ENCODE data around the gene APBA1. TPM values are rescaled to one million over a fixed set of nuclear protein-coding genes. Genes with fewer than 3 reads are reported as not detected.
A peak's percentile ranks its signal among the peaks of the same experiment; 100 is the strongest.

APBA1 gene
- total RNA-seq, 1 donor from 2014 or later = 4.9 TPM

DNA sequence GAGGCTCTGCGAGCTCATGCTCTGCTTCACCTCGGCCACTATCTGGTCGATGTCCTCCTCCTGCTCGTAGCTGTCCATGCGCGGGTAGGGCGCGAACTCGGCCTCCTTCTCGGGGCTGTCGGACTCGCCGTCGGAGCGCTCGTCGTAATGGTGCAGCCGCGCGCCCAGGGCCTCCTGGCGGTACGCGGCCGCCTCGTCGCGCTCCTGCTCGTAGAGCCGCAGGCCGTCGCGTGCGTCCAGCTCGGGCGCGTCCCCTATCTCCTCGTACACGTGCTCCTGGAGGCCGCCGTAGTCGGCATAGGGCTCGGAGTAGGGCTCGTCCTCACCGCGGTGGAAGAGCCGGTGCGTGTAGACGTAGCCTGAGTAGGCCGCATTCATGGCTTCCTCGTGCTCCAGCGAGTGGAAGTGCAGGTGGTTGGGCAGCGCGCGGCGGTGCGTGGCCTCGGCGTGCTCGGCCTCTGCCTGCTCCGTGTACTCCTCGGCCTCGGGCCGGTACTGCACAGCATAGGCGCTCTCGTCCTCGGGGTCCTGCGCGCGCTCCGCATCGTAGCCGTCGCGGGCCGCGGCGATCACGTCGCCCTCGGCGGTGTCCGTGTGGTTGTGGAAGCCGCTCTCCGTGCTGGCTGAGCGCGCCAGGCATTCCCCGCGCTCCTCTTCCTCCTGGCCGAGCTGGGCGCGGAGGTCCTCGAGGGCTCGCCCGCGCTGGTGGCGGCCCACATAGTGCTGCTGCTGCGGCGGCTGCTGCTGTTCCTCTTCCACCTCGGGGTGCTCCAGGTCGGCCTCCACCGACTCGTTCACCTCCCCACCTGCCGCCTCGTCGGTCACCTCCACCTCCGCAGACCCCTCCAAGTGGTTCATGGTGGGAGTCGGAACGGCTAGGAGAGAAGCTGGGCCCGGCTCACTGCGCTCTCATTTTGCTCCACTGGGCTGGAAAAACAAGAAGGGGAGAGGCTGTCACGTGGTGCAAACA lies 155.5 kb downstream of the APBA1 start:
- DNase-seq = no peak

DNA sequence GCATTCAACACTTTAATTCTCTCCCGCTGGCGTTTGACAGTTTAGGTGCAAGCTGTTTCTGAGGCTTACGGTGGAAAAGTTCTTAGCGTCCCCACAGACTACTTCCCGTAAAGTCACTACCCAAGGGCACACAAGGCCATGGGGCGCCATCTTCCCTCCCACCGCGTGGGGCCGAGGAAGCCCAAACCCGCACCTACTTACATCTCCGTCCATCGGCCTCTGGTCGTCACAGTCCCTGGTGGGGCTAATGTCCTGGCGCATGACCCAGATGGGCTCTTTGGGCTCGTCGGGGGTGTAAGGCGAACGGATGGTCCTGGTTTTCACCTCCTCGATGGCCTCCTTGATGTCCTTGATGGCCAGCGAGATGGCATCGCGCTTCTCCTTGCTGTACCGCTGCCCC lies 156.4 kb downstream of the APBA1 start:
- no peak for DNase-seq

DNA sequence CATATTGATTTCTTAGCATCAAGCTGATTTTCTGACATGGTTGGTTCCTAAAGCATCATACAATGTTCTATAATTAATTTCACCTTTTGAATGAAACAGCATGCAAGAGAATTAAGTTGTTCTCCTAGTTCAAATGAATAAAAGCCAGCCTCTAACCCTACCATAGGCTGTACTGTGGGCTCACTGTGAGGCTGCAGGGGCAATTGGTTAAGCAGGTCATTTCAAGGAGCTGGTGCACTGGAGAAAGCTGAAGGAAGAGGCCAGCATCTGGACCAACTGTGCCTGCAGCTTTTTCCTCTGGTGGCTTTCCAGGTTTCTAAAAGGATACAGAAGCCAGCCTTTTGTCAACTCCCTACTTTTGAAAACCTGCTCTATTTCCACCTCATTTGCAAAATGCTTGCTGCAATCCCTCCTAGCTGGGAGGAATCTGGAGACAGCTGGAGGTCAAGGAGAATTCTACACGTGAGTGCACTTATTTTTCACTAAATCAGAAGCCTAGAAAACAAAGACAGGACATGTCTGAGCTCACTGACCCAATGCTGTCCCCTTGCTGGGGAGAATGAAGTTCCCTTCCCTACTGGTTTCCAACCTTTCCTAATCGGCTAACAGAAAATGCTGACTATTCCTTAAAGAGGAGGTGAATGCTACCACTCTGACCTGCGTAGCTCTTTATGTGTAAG lies 158.9 kb downstream of the APBA1 start:
- no peak for DNase-seq

DNA sequence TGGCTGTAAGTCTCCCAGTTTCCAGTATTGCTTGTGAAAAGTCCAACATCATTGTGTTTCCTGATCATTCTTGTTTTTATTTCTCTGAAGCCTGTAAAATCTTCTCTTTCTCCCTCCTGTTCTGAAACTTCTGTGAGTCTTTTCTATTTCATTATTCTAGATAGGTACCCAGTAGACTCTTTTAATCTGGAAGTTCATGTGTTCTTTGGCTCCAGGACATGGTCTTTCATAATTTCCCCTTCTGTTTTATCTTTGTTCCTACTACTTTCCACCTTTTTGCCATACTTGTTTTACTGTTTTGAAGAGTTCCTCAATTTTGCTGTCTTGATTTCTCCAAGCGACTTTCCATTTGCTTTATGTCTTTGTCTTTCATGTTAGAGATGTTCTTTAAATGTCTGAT lies 168.1 kb downstream of the APBA1 start:
- DNase-seq = no peak

DNA sequence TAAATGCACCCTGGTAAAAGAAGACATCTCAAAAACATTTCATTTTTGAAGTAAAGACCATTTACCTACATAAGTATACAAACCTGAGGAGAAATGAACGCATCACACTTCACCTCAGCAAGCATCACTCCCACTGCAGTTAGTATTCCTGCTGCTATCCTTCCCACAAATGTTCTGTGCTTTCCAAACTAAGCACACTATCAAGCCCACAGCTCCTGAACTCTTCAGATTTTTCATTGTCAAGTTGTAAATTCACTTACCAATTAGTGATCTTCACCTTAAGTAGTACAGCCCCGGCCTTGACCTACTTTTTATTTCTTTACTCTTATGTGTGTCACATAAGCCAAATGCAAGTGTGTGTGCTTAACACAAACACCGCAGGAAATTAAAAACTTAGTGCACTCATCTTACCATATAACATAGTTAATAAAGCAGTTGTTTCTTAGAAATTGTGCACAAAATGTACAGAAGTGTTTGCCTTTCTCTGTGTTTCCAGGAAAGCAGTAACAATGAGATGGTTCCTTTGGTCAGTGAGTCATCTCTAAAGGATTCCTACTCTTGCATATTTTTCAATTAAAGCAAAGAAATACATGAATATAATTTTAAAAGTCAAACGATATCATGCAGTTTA lies 169.4 kb downstream of the APBA1 start:
- peak; percentile 87 for DNase-seq

DNA sequence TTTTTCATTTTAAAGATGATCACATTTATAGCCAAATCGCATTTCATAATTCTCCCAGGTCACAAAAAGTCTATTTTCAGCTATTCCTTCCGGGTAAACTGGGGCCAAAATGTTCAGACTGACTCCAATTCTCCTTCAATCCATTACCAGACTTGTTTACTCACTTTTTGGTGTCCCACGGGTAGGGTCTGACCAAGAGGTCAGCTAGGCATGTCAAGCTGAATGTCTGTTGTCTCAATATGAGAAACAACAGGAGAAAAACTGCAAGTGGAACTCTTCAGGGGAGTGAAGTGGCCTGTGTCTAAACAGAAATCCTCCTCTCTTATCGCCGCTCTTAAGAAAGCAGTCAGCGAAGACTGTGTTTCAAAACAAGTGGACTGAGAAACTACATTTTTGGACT lies 171.3 kb downstream of the APBA1 start:
- no peak for DNase-seq

DNA sequence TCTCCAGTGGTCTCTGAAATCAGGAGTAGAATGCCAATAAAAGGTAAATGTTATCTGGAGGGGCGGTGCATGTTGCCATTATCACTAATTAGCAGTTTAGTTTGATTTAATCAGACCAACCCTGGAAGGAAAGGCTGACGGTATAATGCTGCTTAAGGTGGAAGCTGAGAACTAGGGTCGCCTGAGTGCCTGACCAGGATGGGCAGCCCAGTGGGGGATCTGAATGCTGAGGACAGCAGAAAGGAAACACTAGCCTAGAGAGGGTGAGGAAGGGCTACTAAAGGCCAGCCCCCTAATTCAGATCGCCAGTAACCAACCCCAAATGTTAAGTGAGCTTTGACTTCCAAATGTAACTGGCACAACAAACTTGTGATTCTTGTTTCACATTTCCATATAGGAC lies 172.2 kb downstream of the APBA1 start:
- no peak for DNase-seq

DNA sequence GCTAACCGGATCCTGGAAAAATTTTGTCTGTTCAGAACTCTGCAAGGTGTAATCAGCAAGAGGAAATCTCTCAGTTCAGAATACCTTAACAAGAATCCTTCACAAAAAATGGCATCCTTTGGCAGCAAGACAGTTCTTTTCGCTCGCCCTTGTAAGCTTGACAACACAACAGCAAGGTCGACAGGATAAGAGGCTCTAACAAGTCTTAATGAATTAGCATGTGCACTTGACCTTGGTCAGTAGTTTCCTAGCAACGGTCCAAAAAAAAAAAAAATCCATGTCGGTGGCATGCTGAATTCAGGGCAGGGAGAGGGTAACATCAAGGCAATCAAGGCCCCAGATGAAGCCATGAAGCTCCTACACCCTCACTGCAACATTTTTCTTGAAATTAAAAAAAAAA lies 172.8 kb downstream of the APBA1 start:
- DNase-seq = no peak

DNA sequence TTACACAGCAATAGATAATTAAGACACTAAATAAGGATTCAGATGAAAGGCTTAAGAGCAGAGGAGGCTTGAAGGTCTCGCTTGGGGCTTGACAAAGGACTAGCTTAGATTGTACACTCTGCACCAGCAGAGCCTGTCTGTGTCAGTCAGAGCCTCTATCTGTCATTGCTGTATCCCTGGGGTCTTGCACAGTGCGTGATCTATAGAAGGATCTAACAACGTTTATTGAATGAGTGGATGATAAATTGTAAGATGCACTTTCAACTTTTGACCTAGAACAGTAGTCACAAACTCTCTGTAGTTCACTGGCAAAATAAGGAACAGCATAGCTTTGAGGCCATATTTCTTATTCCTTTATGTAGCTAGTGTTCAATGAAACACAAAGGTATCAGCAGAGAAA lies 173.7 kb downstream of the APBA1 start:
- no peak for DNase-seq

DNA sequence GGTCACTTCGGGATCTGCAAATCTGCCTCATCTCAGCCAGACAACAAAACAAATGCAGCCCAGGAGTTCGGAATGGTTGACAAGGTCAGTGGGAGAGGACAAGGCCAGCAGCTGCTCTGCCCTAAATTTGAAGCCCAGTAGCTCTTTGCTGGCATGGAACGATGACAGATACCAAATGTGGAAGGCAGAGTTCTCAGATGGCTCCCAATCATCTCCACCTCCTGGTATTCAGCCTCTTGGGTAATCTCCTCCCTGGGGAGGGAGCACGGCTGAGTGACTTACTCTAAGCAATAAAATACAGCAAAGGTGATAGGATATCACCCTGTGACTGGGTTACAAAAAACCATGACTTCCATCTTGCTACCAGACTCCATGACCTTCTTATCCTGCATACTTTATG lies 174.4 kb downstream of the APBA1 start:
- no peak for DNase-seq

DNA sequence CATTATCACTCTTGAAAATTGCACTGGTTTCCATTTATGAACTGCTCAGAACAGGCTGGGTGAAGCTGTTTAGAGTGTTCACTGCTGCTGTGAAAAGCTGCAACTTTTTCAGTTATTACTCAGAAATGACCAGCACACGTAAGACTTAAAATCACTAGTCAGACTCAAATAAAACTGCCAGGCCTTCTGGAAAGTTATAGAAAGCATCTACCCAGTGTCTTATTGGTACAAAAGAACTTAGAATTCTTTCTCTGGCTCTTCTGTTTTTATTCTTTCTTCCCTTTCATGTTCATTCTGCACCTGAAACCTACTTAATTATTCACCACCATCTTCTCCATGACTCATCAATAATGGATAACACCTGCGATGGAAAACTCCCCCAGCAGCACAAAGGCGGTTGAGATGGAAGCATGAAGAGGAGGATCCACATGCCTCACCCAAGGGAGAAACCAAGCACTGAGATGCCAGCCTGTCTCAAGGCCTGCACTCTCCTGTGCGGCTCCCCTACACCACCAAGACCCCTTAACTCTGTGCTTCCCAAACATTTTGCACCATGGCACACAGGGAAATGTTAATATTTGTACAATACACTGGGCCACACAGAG lies 175.2 kb downstream of the APBA1 start:
- DNase-seq = no peak

DNA sequence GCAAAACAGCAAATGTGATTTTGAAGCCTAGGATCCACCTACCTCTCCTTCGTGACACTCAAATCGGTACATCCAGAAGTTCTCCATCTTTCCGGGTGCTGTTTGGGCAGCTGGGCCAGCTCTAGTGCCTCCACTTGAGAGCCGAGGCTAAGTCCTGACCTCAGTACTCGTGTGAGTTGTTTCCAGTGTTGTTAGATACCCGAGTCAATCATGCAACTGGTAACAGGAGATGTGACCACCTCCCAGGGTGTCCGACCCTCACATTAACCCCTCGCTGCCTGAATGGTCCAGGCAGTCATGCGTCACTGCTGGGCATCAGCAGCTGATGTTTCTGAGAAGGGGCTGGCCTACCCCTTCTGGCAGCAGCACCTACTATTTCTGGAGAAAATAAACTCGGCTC lies 176.9 kb downstream of the APBA1 start:
- DNase-seq = no peak

DNA sequence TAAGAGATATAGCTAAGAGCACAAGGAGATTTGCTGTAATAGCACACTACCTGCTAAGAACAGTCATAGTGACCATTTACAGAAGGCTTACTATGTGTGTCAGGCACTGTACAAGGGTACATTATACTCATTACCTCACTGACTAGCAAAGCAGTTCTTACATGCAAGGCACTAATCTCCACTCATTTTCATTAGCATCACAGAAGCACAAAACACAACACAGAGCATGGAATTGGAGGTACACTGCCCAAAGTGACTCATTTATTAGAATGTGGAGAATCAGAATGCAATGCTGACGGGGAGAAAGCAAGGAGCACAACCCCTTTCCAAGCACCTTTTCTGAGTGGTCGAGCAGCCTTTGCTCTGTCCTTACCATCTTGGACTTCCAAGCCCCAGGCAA lies 177.4 kb downstream of the APBA1 start:
- no peak for DNase-seq

DNA sequence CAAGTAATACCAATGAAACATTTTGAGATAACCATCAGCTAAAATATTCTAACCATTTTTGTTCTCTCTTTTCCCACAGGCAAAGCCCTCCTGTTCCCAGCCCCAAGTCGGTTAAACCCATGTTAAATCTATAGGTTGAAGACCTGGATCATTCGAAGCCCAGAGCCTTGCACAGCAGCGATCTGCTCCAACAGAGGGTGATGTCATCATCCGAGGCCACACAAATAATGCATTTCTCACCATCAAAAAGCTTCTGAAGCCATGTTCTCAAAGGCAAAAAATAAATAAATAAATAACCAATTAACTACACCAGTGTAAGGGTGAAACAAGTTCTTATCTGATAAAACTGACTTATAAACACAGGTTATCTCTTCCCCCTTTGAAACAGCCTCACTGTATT lies 178.0 kb downstream of the APBA1 start:
- DNase-seq = no peak

DNA sequence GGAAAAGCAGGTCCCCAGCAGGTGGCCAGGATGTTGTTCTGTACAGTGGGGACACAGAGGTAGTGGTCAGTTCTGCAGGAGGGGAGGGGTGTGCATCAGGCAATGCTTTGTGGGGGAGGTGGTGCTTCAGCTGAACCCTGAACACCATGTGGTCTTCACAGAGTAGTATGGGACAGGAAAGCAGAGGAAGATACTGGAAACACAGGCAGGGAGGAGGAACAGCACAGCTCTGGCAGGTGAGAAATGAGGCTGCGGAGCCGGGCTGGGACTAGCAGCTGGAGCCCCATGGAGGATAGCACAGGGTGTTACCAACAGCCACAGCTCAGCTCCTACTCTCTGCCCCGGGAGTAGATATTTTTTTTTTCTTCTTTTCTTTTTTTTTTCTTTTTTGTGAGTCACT lies 185.7 kb downstream of the APBA1 start:
- DNase-seq = no peak

DNA sequence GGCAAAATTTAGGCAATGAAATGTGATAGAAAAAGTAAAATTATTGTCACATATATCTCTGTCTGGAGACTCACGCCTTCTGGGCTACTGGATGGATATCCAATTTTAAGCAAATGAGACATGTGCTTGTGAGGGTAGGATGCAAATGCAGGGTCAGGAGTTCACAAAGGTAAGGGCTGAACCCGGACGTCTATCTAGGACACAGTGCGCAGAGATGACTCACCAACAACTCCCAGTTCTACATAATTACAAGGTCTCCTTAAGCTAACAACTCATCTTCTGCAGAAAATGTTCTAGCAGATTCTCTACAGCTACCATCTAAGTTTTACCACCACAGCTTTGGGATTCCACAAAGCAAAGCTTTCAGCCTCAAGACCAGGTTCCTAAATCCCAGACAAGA lies 186.7 kb downstream of the APBA1 start:
- DNase-seq = no peak

DNA sequence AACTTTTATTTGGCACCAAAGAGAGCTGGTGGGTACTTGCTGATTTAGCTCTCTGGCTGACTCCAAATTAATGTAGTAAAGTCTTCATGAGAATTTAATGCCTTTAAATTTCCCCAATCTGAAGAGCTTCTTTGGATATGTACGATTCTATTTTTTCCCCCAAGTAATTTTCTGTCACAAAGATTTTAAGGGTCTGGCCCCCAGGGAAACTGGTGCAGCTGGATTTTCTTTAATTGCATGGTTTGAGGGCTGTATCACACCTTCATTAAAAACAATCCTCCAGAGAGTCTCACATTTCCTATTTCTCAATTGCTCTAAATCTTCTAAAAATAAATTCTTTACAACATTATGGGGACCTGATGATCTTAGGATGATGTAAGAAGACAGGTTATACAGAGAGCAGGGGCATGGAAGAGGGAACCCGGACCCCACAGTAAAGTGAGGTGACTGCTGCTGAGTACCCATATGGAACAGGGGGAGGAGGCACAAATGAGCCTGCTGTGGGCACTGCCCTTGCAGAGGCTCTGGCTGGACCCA lies 188.2 kb downstream of the APBA1 start:
- DNase-seq = no peak

DNA sequence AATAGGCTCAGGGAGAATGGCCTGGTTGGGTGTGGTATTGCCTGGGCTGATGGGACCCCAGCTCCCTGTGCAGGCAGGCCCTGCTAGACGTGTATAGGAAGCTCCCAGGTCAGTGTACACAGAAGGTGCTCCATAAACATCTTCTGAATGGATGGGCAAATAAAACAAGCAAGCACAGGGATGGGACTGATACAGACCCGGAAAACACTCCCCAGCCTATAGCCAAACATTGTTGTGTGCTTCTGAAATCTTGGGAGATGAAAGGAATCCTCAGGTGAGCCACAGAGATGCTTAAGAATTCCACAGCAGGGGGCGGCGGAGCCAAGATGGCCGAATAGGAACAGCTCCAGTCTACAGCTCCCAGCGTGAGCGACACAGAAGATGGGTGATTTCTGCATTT lies 195.4 kb downstream of the APBA1 start:
- DNase-seq = no peak

DNA sequence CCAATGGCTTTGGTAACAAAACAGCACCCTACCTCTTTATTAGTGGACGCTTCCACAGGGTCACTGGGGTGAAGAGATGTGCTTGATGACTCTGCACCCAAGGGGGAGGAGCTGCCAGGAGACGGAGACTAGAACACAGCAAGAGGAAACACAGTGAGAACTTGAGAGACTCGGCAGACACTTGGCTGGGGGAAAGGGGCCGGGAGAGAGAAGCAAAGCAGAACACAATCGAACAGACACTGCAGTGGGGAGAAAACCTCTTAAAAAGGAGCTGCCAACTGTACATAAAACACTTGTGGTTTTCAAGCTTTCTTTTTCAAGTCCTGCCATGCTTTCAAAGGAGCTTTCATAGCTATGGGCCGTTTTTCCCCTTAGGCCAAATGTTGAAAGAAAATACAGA lies 196.2 kb downstream of the APBA1 start:
- DNase-seq = no peak

DNA sequence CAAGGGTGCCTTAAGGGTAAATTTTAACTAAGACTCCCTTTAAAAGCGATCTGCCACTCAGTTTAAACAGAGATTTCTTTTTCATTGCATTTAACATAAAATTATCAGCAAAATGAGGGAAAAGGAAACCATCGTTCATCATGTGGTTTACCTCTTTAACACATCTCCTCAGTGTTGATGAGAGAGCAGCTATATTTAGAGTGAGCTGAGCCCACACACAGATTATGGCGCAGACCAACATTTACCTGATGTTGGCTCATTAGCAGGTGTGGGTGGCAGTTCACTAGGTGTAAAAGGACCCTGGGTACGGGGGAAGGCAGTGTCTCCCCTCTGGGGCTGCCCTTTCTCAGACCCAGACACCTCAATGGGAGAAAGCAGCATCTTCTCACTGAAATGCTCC lies 197.3 kb downstream of the APBA1 start:
- DNase-seq = no peak

DNA sequence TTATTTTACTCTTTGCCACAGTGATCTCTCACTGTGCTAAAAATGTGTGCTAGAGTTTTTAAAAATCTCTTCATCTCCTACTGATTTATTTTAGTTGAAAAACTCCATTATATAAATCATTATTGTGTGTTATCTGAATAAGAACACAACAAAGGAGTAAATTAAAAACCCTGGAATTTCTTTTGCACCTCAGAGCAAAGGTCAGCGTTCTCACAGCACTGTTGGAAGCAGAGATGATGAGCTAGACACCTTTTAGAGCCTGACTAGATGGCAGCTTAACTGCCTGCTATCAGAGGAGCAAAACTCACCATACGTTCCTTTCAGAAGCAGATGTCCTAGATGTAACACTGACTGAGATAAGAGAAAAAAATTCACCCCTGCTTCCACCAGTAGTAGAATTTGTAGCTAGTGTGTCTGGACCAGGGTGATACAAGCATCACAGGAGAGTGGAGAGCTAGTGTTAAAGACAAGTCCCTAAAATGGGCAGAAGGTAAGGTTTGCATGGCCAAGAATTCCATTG lies 200.0 kb downstream of the APBA1 start:
- no peak for DNase-seq

DNA sequence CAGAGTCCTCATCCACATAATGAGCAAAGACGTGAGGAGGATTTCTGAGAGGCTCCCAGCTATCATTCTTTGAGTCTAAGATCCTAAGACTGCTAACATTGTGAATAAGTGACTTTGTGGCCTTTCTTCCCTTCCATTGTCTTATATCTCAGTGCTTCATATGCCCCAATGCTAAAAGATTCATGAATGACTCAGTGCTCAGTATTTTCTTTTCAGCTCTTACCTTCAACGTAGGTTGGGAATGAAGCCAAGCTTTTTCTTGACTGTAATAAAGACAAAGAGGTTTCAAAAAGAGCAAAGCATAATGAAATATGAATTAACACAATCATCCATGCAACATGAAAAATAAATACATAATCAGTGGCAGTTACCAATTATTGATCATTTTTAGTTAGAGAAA lies 200.7 kb downstream of the APBA1 start:
- DNase-seq = peak; percentile 91

Measured in dermis blood vessel endothelial cell (primary cell).